ENCODE measurements around the gene ZNF200. TPM values are rescaled to one million over a fixed set of nuclear protein-coding genes. Genes with fewer than 3 reads are reported as not detected.
"Not testable (repeated sequence)": the region's sequence is repeated elsewhere in the genome, so short reads cannot be mapped to it uniquely, and the experiment has no call there.

The ZNF200 gene
- total RNA-seq, 6 experiments from 2014 or later = 1.9 to 4.8 (median 3.5) TPM

GRCh38 chr16:3274490-3274889 lies 39.5 kb upstream of the ZNF200 start:
- no peak for DNase-seq
- no peak for ATAC-seq
- no peak overlapping the region for H3K4me3 ChIP-seq
- TF ChIP-seq CTCF (IDR thresholded peaks at IDR 0.05) (no peak), POLR2A (IDR thresholded peaks at IDR 0.05) (no peak)
- 56% methylated on average over 4 of the region's 4 CpGs for WGBS (ENCODE audit: insufficient coverage, low coverage, low lambda C conversion rate, missing lambda C conversion rate)
- intact Hi-C loops (cut with DNase I) = no loop called here
- no peaks in the 10 kb centered on the region for H3K9me3 ChIP-seq
- H3K27ac ChIP-seq = no peak overlapping the region
- no peaks in the 10 kb centered on the region for H3K36me3 ChIP-seq
- H3K4me1 ChIP-seq = no peaks in the 10 kb centered on the region
- H3K27me3 ChIP-seq = no peaks in the 10 kb centered on the region

- DNase-seq = not testable (repeated sequence)
These were observed 36.3 kb upstream of the ZNF200 start for GRCh38 chr16:3271281-3271680.

GRCh38 chr16:3270718-3271117 lies 35.8 kb upstream of the ZNF200 start:
- H3K36me3 ChIP-seq; H3K27me3 ChIP-seq; H3K4me3 ChIP-seq; intact Hi-C loops (cut with DNase I); H3K27ac ChIP-seq; H3K9me3 ChIP-seq; H3K4me1 ChIP-seq; DNase-seq; ATAC-seq: not testable (repeated sequence)
- 50% methylated on average over 2 of the region's 5 CpGs for WGBS (ENCODE audit: insufficient coverage, low coverage, low lambda C conversion rate, missing lambda C conversion rate)

More at GRCh38 chr16:3271281-3271680, 36.3 kb upstream of the ZNF200 start:
- H3K9me3 ChIP-seq; H3K4me1 ChIP-seq; H3K4me3 ChIP-seq; H3K36me3 ChIP-seq; intact Hi-C loops (cut with DNase I); ATAC-seq; H3K27me3 ChIP-seq; H3K27ac ChIP-seq: not testable (repeated sequence)
- WGBS (ENCODE audit: insufficient coverage, low coverage, low lambda C conversion rate, missing lambda C conversion rate) = 97% methylated on average over 10 of the region's 22 CpGs

- DNase-seq (no peak), ATAC-seq (no peak)
- 60% methylated on average over 1 of the region's 1 CpG for WGBS (ENCODE audit: insufficient coverage, low coverage, low lambda C conversion rate, missing lambda C conversion rate)
- no peaks in the 10 kb centered on the region for H3K4me1 ChIP-seq
- intact Hi-C loops (cut with DNase I) = no loop called here
- no peaks in the 10 kb centered on the region for H3K27me3 ChIP-seq
- TF ChIP-seq CTCF (IDR thresholded peaks at IDR 0.05) (no peak), POLR2A (IDR thresholded peaks at IDR 0.05) (no peak)
- H3K9me3 ChIP-seq = no peaks in the 10 kb centered on the region
- no peaks in the 10 kb centered on the region for H3K36me3 ChIP-seq
- H3K27ac ChIP-seq = no peak overlapping the region
- no peak overlapping the region for H3K4me3 ChIP-seq
These were observed 33.3 kb upstream of the ZNF200 start for GRCh38 chr16:3268294-3268693.

GRCh38 chr16:3266873-3267537 lies 32.0 kb upstream of the ZNF200 start:
- H3K27me3 ChIP-seq = no peaks in the 10 kb centered on the region
- ATAC-seq (no peak), DNase-seq (no peak)
- 54% methylated on average over 4 of the region's 5 CpGs for WGBS (ENCODE audit: insufficient coverage, low coverage, low lambda C conversion rate, missing lambda C conversion rate)
- H3K36me3 ChIP-seq = no peaks in the 10 kb centered on the region
- H3K9me3 ChIP-seq = no peaks in the 10 kb centered on the region
- no peak overlapping the region for H3K27ac ChIP-seq
- no peaks in the 10 kb centered on the region for H3K4me1 ChIP-seq
- intact Hi-C loops (cut with DNase I) = no loop called here
- TF ChIP-seq CTCF (IDR thresholded peaks at IDR 0.05) (peak; percentile 31 to 41 (median 36)), POLR2A (IDR thresholded peaks at IDR 0.05) (no peak)
- no peak overlapping the region for H3K4me3 ChIP-seq

Data from right lobe of liver (tissue), 6 donors.